Endothelial cell of umbilical vein (primary cell): ENCODE data around the gene PHF12. TPM values are rescaled to one million over a fixed set of nuclear protein-coding genes. Genes with fewer than 3 reads are reported as not detected.

Experiments used
- BruUV-seq: library from RNA; stranded (reverse); fragments of 400-500 nt; replicated peaks from 2 replicates; lab custom pipeline; 2021; lab: Mats Ljungman, UMichigan
- CTCF ChIA-PET: fragments of 300-600, 350-600 bp; sonication (Branson Sonifier 250); formaldehyde crosslinking; loops from one replicate; lab custom pipeline; 2021; ENCODE audit warnings: antibody characterized with exemption, inconsistent platforms; lab: Charles Lee
- POLR2A ChIA-PET: fragments of 300-600, 350-600 bp; sonication (Branson Sonifier 250); formaldehyde crosslinking; loops from one replicate; lab custom pipeline; 2021; ENCODE audit warnings: antibody characterized with exemption, inconsistent platforms; lab: Charles Lee
- DNase-seq: peaks from one replicate; pipeline ENCODE4 v3.0.0-alpha.2; 2011; ENCODE audit warnings: low read depth, low spot score
- FAIRE-seq: peaks from 2 replicates; lab custom pipeline; 2011; peaks lifted over from hg19 to GRCh38; lab: Jason Lieb, UNC
- H2AFZ ChIP-seq: 2 replicates; pipeline ENCODE4 v1.6.0; 2012; ENCODE audit warnings: low read depth, low read length, control low read depth, inconsistent platforms
- H3K27ac ChIP-seq: 2 replicates; pipeline ENCODE4 v1.5.1; 2011; ENCODE audit warnings: low read depth, mild to moderate bottlenecking, control low read depth, low read length, moderate library complexity; ENCODE audit not compliant: insufficient read depth
- H3K27me3 ChIP-seq, 2 experiments: 2 replicates each; pipeline versions ENCODE4 v1.6.0 to v1.6.1; 2011; ENCODE audit warnings: low read length in 2 of 2, mixed read lengths in 1 of 2; ENCODE audit not compliant: control insufficient read depth in 2 of 2, insufficient read depth in 2 of 2
- H3K36me3 ChIP-seq, 2 experiments: 2 replicates in 1 of 2; 3 replicates in 1 of 2; pipeline ENCODE4 v1.5.1; 2011; ENCODE audit warnings: low read length in 2 of 2, mild to moderate bottlenecking in 1 of 2, moderate library complexity in 1 of 2; ENCODE audit not compliant: control insufficient read depth in 2 of 2, insufficient read depth in 2 of 2; ENCODE audit errors: extremely low read depth in 1 of 2
- H3K4me1 ChIP-seq: 3 replicates; pipeline ENCODE4 v1.5.1; 2011; ENCODE audit warnings: mild to moderate bottlenecking, low read length; ENCODE audit not compliant: control insufficient read depth, insufficient read depth; ENCODE audit errors: extremely low read depth
- H3K4me2 ChIP-seq: 2 replicates; pipeline ENCODE4 v1.6.1; 2011; ENCODE audit warnings: low read length, control low read depth, mixed read lengths; ENCODE audit not compliant: insufficient read depth
- H3K4me3 ChIP-seq, 3 experiments: fragments of 200-600 bp in 1 of 3; sonication (generic), shearing (Covaris generic) in 1 of 3; replicated peaks in 1 of 3; 2 replicates each; pipeline ENCODE4 v1.5.1; 2011 to 2016; ENCODE audit warnings: control low read depth in 3 of 3, low read length in 3 of 3, mild to moderate bottlenecking in 2 of 3, inconsistent platforms in 1 of 3, low read depth in 1 of 3, moderate library complexity in 1 of 3; ENCODE audit not compliant: insufficient read depth in 1 of 3
- H3K79me2 ChIP-seq: 2 replicates; pipeline ENCODE4 v1.6.0; 2012; ENCODE audit warnings: low read length, inconsistent platforms; ENCODE audit not compliant: control insufficient read depth, insufficient read depth
- H3K9ac ChIP-seq: replicated peaks from 2 replicates; pipeline ENCODE3; 2011; ENCODE audit warnings: low read length, control low read depth; ENCODE audit not compliant: insufficient read depth; ENCODE audit errors: extremely low read depth
- H3K9me1 ChIP-seq: replicated peaks from 3 replicates; pipeline ENCODE4 v1.6.0; 2011; ENCODE audit warnings: mild to moderate bottlenecking, low read length; ENCODE audit not compliant: control insufficient read depth, insufficient read depth; ENCODE audit errors: extremely low read depth
- H3K9me3 ChIP-seq: replicated peaks from 2 replicates; pipeline ENCODE4 v1.5.1; 2012; ENCODE audit warnings: low read length, inconsistent platforms; ENCODE audit not compliant: control insufficient read depth, insufficient read depth
- H4K20me1 ChIP-seq: replicated peaks from 2 replicates; pipeline ENCODE3; 2011; ENCODE audit warnings: mild to moderate bottlenecking, low read length; ENCODE audit not compliant: control insufficient read depth, insufficient read depth; ENCODE audit errors: extremely low read depth
- CTCF ChIP-seq, 2 donors: IDR thresholded peaks; 1 replicate in 1 of 2; 2 replicates in 1 of 2; pipeline ENCODE4 v1.5.1; 2011; ENCODE audit warnings: low read length in 2 of 2, mild to moderate bottlenecking in 2 of 2, moderate library complexity in 2 of 2, control low read depth in 1 of 2, inconsistent platforms in 1 of 2, low read depth in 1 of 2; ENCODE audit not compliant: insufficient read depth in 1 of 2; ENCODE audit errors: extremely low read depth in 1 of 2
- EZH2 ChIP-seq: IDR thresholded peaks from 2 replicates; pipeline ENCODE4 v1.6.1; 2012; ENCODE audit warnings: borderline replicate concordance, low read depth, mild to moderate bottlenecking, moderate library complexity, low read length, inconsistent platforms; ENCODE audit not compliant: severe bottlenecking
- FOS ChIP-seq: IDR thresholded peaks from 2 replicates; pipeline ENCODE4 v1.6.1; 2011; ENCODE audit warnings: mild to moderate bottlenecking, low read length, moderate library complexity, borderline replicate concordance; ENCODE audit not compliant: insufficient read depth
- GATA2 ChIP-seq: IDR thresholded peaks from 2 replicates; pipeline ENCODE4 v1.7.0; 2011; ENCODE audit warnings: low read depth, mild to moderate bottlenecking, moderate library complexity, mixed read lengths, low read length; ENCODE audit not compliant: insufficient read length, insufficient read depth
- JUN ChIP-seq: IDR thresholded peaks from 2 replicates; pipeline ENCODE4 v1.6.1; 2011; ENCODE audit warnings: borderline replicate concordance, low read depth; ENCODE audit not compliant: insufficient read length, insufficient read depth
- MYC ChIP-seq: IDR thresholded peaks from one replicate; pipeline ENCODE4 v1.6.1; 2011; ENCODE audit warnings: mild to moderate bottlenecking, low read depth, low read length
- POLR2AphosphoS5 ChIP-seq: IDR thresholded peaks from 2 replicates; pipeline ENCODE4 v1.6.1; 2012; ENCODE audit warnings: low read depth, mild to moderate bottlenecking, control low read depth, low read length, moderate library complexity; ENCODE audit not compliant: insufficient read depth
- dilution Hi-C: fragments of 300-500 bp; cut with MboI; formaldehyde crosslinking; loops from one replicate; pipeline ENCODE4 v1.15.0; 2019; ENCODE audit warnings: low sequenced_read_pairs; ENCODE audit not compliant: extremely low pct_ligation_motif_present
- intact Hi-C: fragments of 100-400 bp; cut with micrococcal nuclease; formaldehyde crosslinking; loops from one replicate; pipeline ENCODE4 v1.10.0; 2022
- polyA plus RNA-seq, 4 experiments: library from polyadenylated mRNA; depleted of rRNA in 3 of 4; stranded (reverse) in 3 of 4; unstranded in 1 of 4; fragments of >200 nt; gene quantifications; 2 replicates each; pipeline versions ENCODE4 v1.2.1 to v1.2.3, GENCODE V29; 2011 to 2012; ENCODE audit warnings: missing spikeins in 1 of 4
- total RNA-seq: library from RNA; stranded (reverse); gene quantifications from 2 replicates; pipeline ENCODE4 v1.2.3, GENCODE V29; 2021

Gene PHF12
- total and polyA plus RNA-seq, 2 donors (not counting 3 experiments of a cell fraction or from before 2014, with no cell fraction given), result 26.6 to 44.2 TPM

- dilution Hi-C loops (no loop called here), intact Hi-C loops (loop anchor here (2.0 to 5.0 kb wide), 2 partner anchors 51 to 88 kb away; no protein-coding TSS in a partner anchor)
- POLR2A ChIA-PET, result interaction anchor here (0.7 kb wide), 1 partner anchor 168 kb away, joined by 3 read pairs; the partner anchor contains the start of gene NEK8
- Histone ChIP-seq H3K9ac (peak overlapping the region; percentile 62), H3K4me2 (peak overlapping the region; percentile 91), H4K20me1 (no peaks in the 10 kb centered on the region), H2AFZ (no peak overlapping the region), H3K36me3 (no peaks in the 10 kb centered on the region), H3K4me1 (peaks cover 42% of the 10 kb centered on the region), H3K27ac (no peak overlapping the region), H3K79me2 (peaks cover 25% of the 10 kb centered on the region), H3K27me3 (no peaks in the 10 kb centered on the region), H3K4me3 (peak overlapping the region; percentile 63 to 85 (median 66)), H3K9me1 (no peaks in the 10 kb centered on the region), H3K9me3 (no peaks in the 10 kb centered on the region)
- CTCF ChIA-PET, result interaction anchor here (0.9 to 5.3 kb wide), 10 partner anchors 11 to 170 kb away, joined by 3 to 46 read pairs (median 7); partner anchors contain the start of gene TLCD1
- FAIRE-seq, result no peak
- BruUV-seq, result no TSS peak
- TF ChIP-seq FOS (no peak), POLR2AphosphoS5 (no peak), EZH2 (no peak), MYC (no peak), GATA2 (no peak), JUN (no peak), CTCF (IDR thresholded peaks at IDR 0.05; ENCODE audit: extremely low read depth in 1 of 2, insufficient read depth in 1 of 2, low read depth in 1 of 2, low read length in 2 of 2) (no peak)
- peak; percentile 24 for DNase-seq
Observed at GRCh38 chr17:28896491-28896883, 54.8 kb downstream of the PHF12 start.
